Stimulated activated CD4-positive, alpha-beta T cell treated with anti-CD3 and anti-CD28 coated beads, TNF-alpha, amount 100 ng/mL, for 1 hour (primary cell): ENCODE data around the gene RAD51.

Experiments
- DNase-seq, 3 donors: peaks; one replicate each; pipeline ENCODE4 v3.0.0-alpha.2; 2020; ENCODE audit warnings: low read depth in 3 of 3, low spot score in 1 of 3

RAD51 gene

GRCh38 chr15:40721701-40722100 is 26.7 kb downstream of the RAD51 start:
- DNase-seq = no peak

- DNase-seq = no peak
Observed at GRCh38 chr15:40722354-40722753, 27.4 kb downstream of the RAD51 start.

GRCh38 chr15:40722934-40723333 is 28.0 kb downstream of the RAD51 start:
- DNase-seq = no peak

GRCh38 chr15:40723919-40724318 is 28.9 kb downstream of the RAD51 start:
- DNase-seq = no peak

GRCh38 chr15:40731034-40731433 is 36.1 kb downstream of the RAD51 start:
- no peak for DNase-seq

- DNase-seq = no peak
Observed at GRCh38 chr15:40736575-40736974, 41.6 kb downstream of the RAD51 start.

- no peak for DNase-seq
Observed at GRCh38 chr15:40737048-40737447, 42.1 kb downstream of the RAD51 start.

GRCh38 chr15:40739047-40739446 is 44.1 kb downstream of the RAD51 start:
- no peak for DNase-seq

- no peak for DNase-seq
Observed at GRCh38 chr15:40739854-40740253, 44.9 kb downstream of the RAD51 start.

- no peak for DNase-seq
Observed at GRCh38 chr15:40743485-40743901, 48.5 kb downstream of the RAD51 start.

GRCh38 chr15:40743921-40744814 is 49.2 kb downstream of the RAD51 start:
- no peak for DNase-seq

- DNase-seq = no peak
Observed at GRCh38 chr15:40744815-40745152, 49.8 kb downstream of the RAD51 start.

GRCh38 chr15:40746916-40747418 is 52.0 kb downstream of the RAD51 start:
- no peak for DNase-seq

GRCh38 chr15:40747685-40748631 is 53.0 kb downstream of the RAD51 start:
- no peak for DNase-seq

- no peak for DNase-seq
Observed at GRCh38 chr15:40749151-40749630, 54.2 kb downstream of the RAD51 start.

- DNase-seq = no peak
Observed at GRCh38 chr15:40750885-40751284, 55.9 kb downstream of the RAD51 start.

GRCh38 chr15:40751745-40752144 is 56.8 kb downstream of the RAD51 start:
- no peak for DNase-seq

- DNase-seq = no peak
Observed at GRCh38 chr15:40754574-40754882, 59.6 kb downstream of the RAD51 start.

GRCh38 chr15:40754883-40755811 is 60.2 kb downstream of the RAD51 start, which contains the start of gene RMDN3:
Gene RMDN3, minus strand, starts transcription at chr15:40755254. Its CDS starts 471 bp downstream, at chr15:40754783.
- peak; percentile 73 to 91 (median 83) for DNase-seq

GRCh38 chr15:40755812-40756208 is 60.8 kb downstream of the RAD51 start:
- DNase-seq = no peak

- no peak for DNase-seq
Observed at GRCh38 chr15:40756938-40757337, 62.0 kb downstream of the RAD51 start.
